GM23338 (cell line): ENCODE results near the gene CSNK1G1.

Experiments used
- CTCF ChIP-seq, 2 experiments: fragments of 200-600 bp in 1 of 2; sonication (generic) in 1 of 2; conservative IDR thresholded peaks; 2 replicates each; pipeline versions ENCODE4 v1.5.1 to v1.6.1; 2016 to 2017; ENCODE audit warnings: antibody characterized with exemption in 2 of 2, low read depth in 2 of 2, mild to moderate bottlenecking in 2 of 2, moderate library complexity in 1 of 2
- EZH2 ChIP-seq: fragments of 200-600 bp; sonication (generic); IDR thresholded peaks from one replicate; pipeline ENCODE4 v1.8.0; 2017; ENCODE audit warnings: antibody characterized with exemption, mild to moderate bottlenecking, low read depth; ENCODE audit not compliant: unreplicated experiment
- EZH2phosphoT487 ChIP-seq: fragments of 200-600 bp; sonication (generic); IDR thresholded peaks from one replicate; pipeline ENCODE4 v1.8.1; 2018; ENCODE audit warnings: antibody characterized with exemption; ENCODE audit not compliant: unreplicated experiment
- POLR2AphosphoS5 ChIP-seq: IDR thresholded peaks from 2 replicates; pipeline ENCODE4 v1.6.1; 2016; ENCODE audit warnings: antibody characterized with exemption, low read depth
- ZNF114 ChIP-seq: fragments of 250-450 bp; sonication (Bioruptor Pico); IDR thresholded peaks from 2 replicates; pipeline ENCODE4 v1.5.0; 2020; ENCODE audit warnings: mild to moderate bottlenecking, moderate library complexity

- TF ChIP-seq CTCF (conservative IDR thresholded peaks at IDR 0.05; ENCODE audit: low read depth in 2 of 2) (no peak), EZH2phosphoT487 (no peak), POLR2AphosphoS5 (no peak), EZH2 (no peak), ZNF114 (no peak)
Observed at GRCh38 chr15:64210371-64210770, 145.6 kb downstream of the CSNK1G1 start.
